GM12878 (cell line): ENCODE data around the gene PPP1R14B. TPM values are rescaled to one million over a fixed set of nuclear protein-coding genes. Genes with fewer than 3 reads are reported as not detected.

Experiments used
- ATAC-seq: fragments of 200-7000 bp; cut with Tn5 transposase; 3 replicates; pipeline ENCODE4 v1.9.1; 2020; ENCODE audit warnings: mild to moderate bottlenecking, moderate library complexity
- BruUV-seq: library from RNA; stranded (reverse); fragments of 400-500 nt; replicated peaks from 2 replicates; lab custom pipeline; 2021; lab: Mats Ljungman, UMichigan
- CTCF ChIA-PET: fragments of 300-600 bp; sonication (Branson Sonifier 250); formaldehyde crosslinking; extraction: SDS; loops from one replicate; lab custom pipeline; 2021; ENCODE audit warnings: inconsistent platforms; lab: Yijun Ruan, JAX
- POLR2A ChIA-PET: fragments of 350-600 bp; formaldehyde crosslinking; extraction: SDS; loops from one replicate; lab custom pipeline; 2021; ENCODE audit warnings: inconsistent platforms; lab: Charles Lee
- RAD21 ChIA-PET: fragments of 300-600 bp; sonication (Branson Sonifier 250); formaldehyde crosslinking; loops from one replicate; lab custom pipeline; 2023; ENCODE audit warnings: antibody characterized with exemption; ENCODE audit not compliant: unreplicated experiment; lab: Charles Lee
- SMC1A ChIA-PET: fragments of 300-600 bp; sonication (Branson Sonifier 250); formaldehyde crosslinking; loops from one replicate; lab custom pipeline; 2023; ENCODE audit not compliant: unreplicated experiment, uncharacterized antibody; lab: Charles Lee
- DNase-seq: peaks from one replicate; pipeline ENCODE4 v3.0.0-alpha.2; 2011; ENCODE audit warnings: low read depth, low spot score
- FAIRE-seq: peaks from 3 replicates; lab custom pipeline; 2011; peaks lifted over from hg19 to GRCh38; lab: Jason Lieb, UNC
- H2AFZ ChIP-seq: 2 replicates; pipeline ENCODE4 v1.6.0; 2011; ENCODE audit warnings: low read depth, low read length, control low read depth; ENCODE audit not compliant: control insufficient read depth
- H3K27ac ChIP-seq: 2 replicates; pipeline ENCODE4 v1.5.1; 2011; ENCODE audit warnings: control low read depth; ENCODE audit not compliant: control insufficient read depth, insufficient read depth
- H3K27me3 ChIP-seq, 2 experiments: replicated peaks in 1 of 2; 2 replicates each; pipeline versions ENCODE4 v1.6.0 to v1.6.1; 2011; ENCODE audit warnings: low read length in 1 of 2; ENCODE audit not compliant: control insufficient read depth in 2 of 2, insufficient read depth in 2 of 2
- H3K36me3 ChIP-seq, 2 experiments: 2 replicates each; pipeline ENCODE4 v1.5.1; 2011; ENCODE audit warnings: low read length in 1 of 2; ENCODE audit not compliant: control insufficient read depth in 2 of 2, insufficient read depth in 2 of 2
- H3K4me1 ChIP-seq: 2 replicates; pipeline ENCODE4 v1.6.1; 2011; ENCODE audit warnings: mild to moderate bottlenecking, low read length, moderate library complexity, mixed read lengths; ENCODE audit not compliant: control insufficient read depth, insufficient read depth
- H3K4me2 ChIP-seq: 2 replicates; pipeline ENCODE4 v1.6.0; 2011; ENCODE audit warnings: control low read depth; ENCODE audit not compliant: control insufficient read depth, insufficient read depth
- H3K4me3 ChIP-seq: fragments of 200-600 bp; sonication (generic); 2 replicates; pipeline ENCODE4 v1.5.1; 2016
- H3K79me2 ChIP-seq: 2 replicates; pipeline ENCODE4 v1.6.0; 2011; ENCODE audit warnings: low read length; ENCODE audit not compliant: control insufficient read depth, insufficient read depth
- H3K9ac ChIP-seq: 2 replicates; pipeline ENCODE4 v1.8.0; 2011; ENCODE audit warnings: low read length, control low read depth, mixed read lengths; ENCODE audit not compliant: control insufficient read depth, insufficient read depth
- H3K9me3 ChIP-seq: replicated peaks from 3 replicates; pipeline ENCODE4 v1.5.1; 2011; ENCODE audit warnings: mild to moderate bottlenecking, low read length; ENCODE audit not compliant: control insufficient read depth, insufficient read depth
- H4K20me1 ChIP-seq: 2 replicates; pipeline ENCODE4 v1.6.0; 2011; ENCODE audit not compliant: control insufficient read depth, insufficient read depth
- ATF2 ChIP-seq: IDR thresholded peaks from 2 replicates; pipeline ENCODE4 v1.6.1; 2012; ENCODE audit warnings: low read length, inconsistent platforms
- CBX5 ChIP-seq: sonication (generic); IDR thresholded peaks from 2 replicates; pipeline ENCODE4 v1.6.1; 2016; ENCODE audit warnings: low read depth, moderate library complexity, mild to moderate bottlenecking, inconsistent platforms
- CEBPZ ChIP-seq: fragments of 150-350 bp; IDR thresholded peaks from 2 replicates; pipeline ENCODE4 v1.6.1; 2016; ENCODE audit warnings: low read depth, low read length
- CTCF ChIP-seq, 3 experiments: IDR thresholded peaks in 2 of 3; conservative IDR thresholded peaks in 1 of 3; 2 replicates each; pipeline ENCODE4 v1.5.1; 2011; ENCODE audit warnings: low read depth in 3 of 3, low read length in 3 of 3, mild to moderate bottlenecking in 3 of 3, control low read depth in 2 of 3, moderate library complexity in 2 of 3, inconsistent platforms in 1 of 3, mixed read lengths in 1 of 3; ENCODE audit not compliant: control insufficient read depth in 2 of 3, insufficient read depth in 1 of 3; ENCODE audit errors: extremely low read depth in 1 of 3
- DPF2 ChIP-seq: fragments of 450-650 bp; IDR thresholded peaks from 2 replicates; pipeline ENCODE4 v1.6.1; 2017; ENCODE audit warnings: mild to moderate bottlenecking
- GATAD2B ChIP-seq: fragments of 450-650 bp; conservative IDR thresholded peaks from 2 replicates; pipeline ENCODE4 v1.6.1; 2017; ENCODE audit warnings: low read depth, mild to moderate bottlenecking, moderate library complexity
- HCFC1 ChIP-seq: fragments of 150-350 bp; IDR thresholded peaks from 2 replicates; pipeline ENCODE4 v1.6.1; 2014; ENCODE audit warnings: low read length
- POLR2A ChIP-seq: IDR thresholded peaks from 2 replicates; pipeline ENCODE4 v1.6.1; 2011; ENCODE audit warnings: low read depth, mild to moderate bottlenecking, low read length
- SPI1 ChIP-seq: IDR thresholded peaks from 2 replicates; pipeline ENCODE4 v1.6.1; 2011; ENCODE audit warnings: low read depth, mild to moderate bottlenecking, low read length, moderate library complexity, borderline replicate concordance; ENCODE audit not compliant: insufficient read depth
- STAT1 ChIP-seq: fragments of 450-650 bp; conservative IDR thresholded peaks from 2 replicates; pipeline ENCODE4 v1.6.1; 2014; ENCODE audit warnings: antibody characterized with exemption, mild to moderate bottlenecking
- TAF1 ChIP-seq: IDR thresholded peaks from 2 replicates; pipeline ENCODE4 v1.6.1; 2011; ENCODE audit warnings: mild to moderate bottlenecking, low read depth, low read length, borderline replicate concordance
- YBX1 ChIP-seq: fragments of 450-650 bp; IDR thresholded peaks from 2 replicates; pipeline ENCODE4 v1.6.1; 2016; ENCODE audit warnings: antibody characterized with exemption
- WGBS: methylation state at CpG from one replicate; pipeline ENCODE4 v1.1.6; 2016; ENCODE audit warnings: low lambda C conversion rate; ENCODE audit not compliant: insufficient replicate concordance, insufficient coverage; ENCODE audit errors: missing lambda C conversion rate; 5-methylcytosine and 5-hydroxymethylcytosine counted together
- in situ Hi-C: fragments of 300-500 bp; cut with MboI; formaldehyde crosslinking; loops from 9 replicates; pipeline ENCODE4 v1.14.3; 2018; ENCODE audit warnings: mixed read lengths
- intact Hi-C: fragments of 100-400 bp; cut with micrococcal nuclease; formaldehyde crosslinking; loops from one replicate; pipeline ENCODE4 v1.14.2; 2022; ENCODE audit not compliant: unreplicated experiment
- polyA plus RNA-seq, 11 experiments: library from polyadenylated mRNA; depleted of rRNA in 4 of 11; unstranded in 6 of 11; stranded (reverse) in 5 of 11; fragments of >200 nt; fragmentation: Nextera tagmentation in 4 of 11; fragmentation: Illumina TruSeq in 1 of 11; extraction: Ambion mirVana in 4 of 11; extraction: Trizol in 1 of 11; gene quantifications; 1 replicate in 1 of 11; 2 replicates in 10 of 11; pipeline versions ENCODE4 v1.2.1 to v1.2.3, GENCODE V29; 2011 to 2016; ENCODE audit warnings: inconsistent platforms in 2 of 11, missing spikeins in 2 of 11, low read depth in 1 of 11
- total RNA-seq, 4 experiments: library from RNA; depleted of rRNA in 3 of 4; stranded (reverse); fragments of >200 nt in 3 of 4; fragmentation: Illumina TruSeq in 1 of 4; extraction: Trizol in 1 of 4; gene quantifications; 2 replicates each; pipeline versions ENCODE4 v1.2.1 to v1.2.3, GENCODE V29; 2013 to 2021

PPP1R14B gene
- total and polyA plus RNA-seq, 10 of the 15 experiments (the other 5 are each of a cell fraction or from before 2014, with no cell fraction given) = 8.4 to 283 (median 124) TPM

DNA sequence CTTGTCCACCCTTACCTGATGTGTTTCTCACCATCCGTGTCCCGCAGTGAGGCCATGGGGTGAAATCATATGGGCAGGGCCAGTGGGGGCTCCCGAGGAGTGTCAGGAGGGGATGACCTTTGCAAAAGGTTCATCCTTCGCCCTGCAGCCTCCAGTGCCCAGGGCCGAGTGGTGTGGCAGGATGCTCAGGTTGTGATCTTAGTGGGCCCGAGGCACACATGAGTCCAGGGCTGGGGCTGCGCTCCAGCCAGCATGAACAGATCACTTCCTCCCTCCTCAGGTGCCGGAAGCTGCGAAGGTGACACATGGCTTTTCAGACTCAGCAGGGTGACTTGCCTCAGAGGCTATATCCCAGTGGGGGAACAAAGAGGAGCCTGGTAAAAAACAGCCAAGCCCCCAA is 8.7 kb downstream of the PPP1R14B start:
- ChIA-PET SMC1A (no interaction called here), POLR2A (interaction anchor here (1.2 to 3.0 kb wide), 4 partner anchors 12 to 34 kb away, joined by 3 to 21 read pairs (median 6); partner anchors contain the start of gene FERMT3), CTCF (interaction anchor here (0.8 to 6.2 kb wide), 5 partner anchors 11 to 66 kb away, joined by 3 to 31 read pairs (median 5); partner anchors contain the start of genes ESRRA, FERMT3 and PLCB3), RAD21 (interaction anchor here (0.9 to 1.0 kb wide), 3 partner anchors 8 to 34 kb away, joined by 3 read pairs; partner anchors contain the start of gene PPP1R14B)
- TF ChIP-seq CTCF (IDR thresholded peaks at IDR 0.05 in 2 of 3, conservative IDR thresholded peaks at IDR 0.05 in 1 of 3; ENCODE audit: control insufficient read depth in 2 of 3, extremely low read depth in 1 of 3, insufficient read depth in 1 of 3, low read depth in 3 of 3, low read length in 3 of 3) (no peak), CBX5 (no peak), ATF2 (no peak), CEBPZ (no peak), YBX1 (no peak), GATAD2B (no peak), DPF2 (no peak), HCFC1 (no peak), SPI1 (peak; percentile 64), POLR2A (peak; percentile 25; the same call in 1 of the 2 replicates), TAF1 (no peak), STAT1 (no peak)
- no peak overlapping the region for H3K4me3 ChIP-seq
- intact Hi-C loops = no loop called here
- peak overlapping the region; percentile 4; the same call in 1 of the 2 replicates for H3K9ac ChIP-seq
- H3K9me3 ChIP-seq = no peaks in the 10 kb centered on the region
- peaks cover 50% of the 10 kb centered on the region for H3K4me1 ChIP-seq
- H4K20me1 ChIP-seq = no peaks in the 10 kb centered on the region
- in situ Hi-C loops = loop anchor here (25.0 kb wide), 1 partner anchor 1624 kb away; the partner anchor contains the start of genes CFL1, EFEMP2 and MUS81
- no TSS peak for BruUV-seq
- 13% methylated on average over 9 of the region's 9 CpGs for WGBS
- H3K27me3 ChIP-seq = no peaks in the 10 kb centered on the region
- FAIRE-seq = peak; percentile 18
- peak overlapping the region; percentile 92 for H3K27ac ChIP-seq
- H3K4me2 ChIP-seq = no peak overlapping the region
- no peak for DNase-seq
- H3K79me2 ChIP-seq = peaks cover 27% of the 10 kb centered on the region
- H3K36me3 ChIP-seq = peaks cover 0 to 5% of the 10 kb centered on the region in 2 experiments; a peak in 2 of 4 replicates
- ATAC-seq = no peak
- no peak overlapping the region for H2AFZ ChIP-seq
